ENCODE results near the gene ANKRD45.

- no peak for TF ChIP-seq EZH2 (IDR thresholded peaks at IDR 0.05; ENCODE audit: borderline replicate concordance, insufficient read depth, low read depth, low read length, poor library complexity, severe bottlenecking)
- no peak for TF ChIP-seq CTCF (IDR thresholded peaks at IDR 0.05)
These were observed 47.6 kb upstream of the ANKRD45 start for GRCh38 chr1:173717238-173717637.

Measured in B cell (primary cell).